GM19468 (cell line): ENCODE results near the gene SYNE1.

Source experiments
- ATAC-seq: cut with Tn5 transposase; IDR thresholded peaks from one replicate; pipeline ENCODE4 v1.9.1; 2021; ENCODE audit warnings: mild to moderate bottlenecking, moderate library complexity, moderate number of reproducible peaks; ENCODE audit not compliant: unreplicated experiment; ENCODE audit errors: extremely low read depth

The SYNE1 gene

DNA sequence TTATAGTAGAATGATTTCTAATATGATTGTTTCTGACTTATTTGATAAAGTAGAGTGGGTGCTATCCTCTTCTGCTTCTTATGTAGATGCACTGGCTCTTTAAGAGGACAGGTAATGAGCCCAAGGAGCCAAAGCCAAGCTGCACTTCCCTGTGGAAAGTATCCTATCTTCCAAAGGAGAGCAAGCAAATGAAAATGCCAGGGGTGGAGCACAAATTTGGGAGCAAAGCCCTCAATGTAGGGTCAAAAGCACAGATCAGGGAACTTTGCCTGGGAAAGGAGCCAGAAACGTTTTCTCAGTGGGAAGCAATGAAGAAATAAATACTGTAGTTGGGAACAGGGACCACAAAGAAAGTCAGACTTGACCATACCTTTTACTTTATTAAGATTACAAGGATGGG, 242.9 kb downstream of the SYNE1 start:
- ATAC-seq = no peak

- no peak for ATAC-seq
Measured at GRCh38 chr6:152391179-152391880, 245.8 kb downstream of the SYNE1 start.

GRCh38 chr6:152387091-152387490, 250.1 kb downstream of the SYNE1 start:
- ATAC-seq = no peak

DNA sequence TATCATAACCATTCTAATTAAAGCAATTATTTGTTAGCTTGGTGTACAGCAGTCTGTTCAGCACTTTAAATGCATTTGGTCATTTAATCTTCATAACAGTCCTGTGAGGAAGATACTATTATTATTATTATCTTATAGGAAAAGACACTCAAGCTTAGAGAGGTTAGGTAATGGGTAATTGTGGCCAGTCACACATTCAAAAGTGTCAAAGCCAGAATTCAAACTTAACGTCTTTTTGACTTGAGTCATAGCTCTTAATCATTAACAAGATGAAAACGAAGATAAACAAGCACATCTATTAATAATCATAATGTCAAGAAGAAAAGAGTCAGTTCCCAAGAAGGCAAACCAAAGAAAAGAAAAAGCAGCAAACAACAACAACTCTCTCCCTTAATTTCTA, 251.0 kb downstream of the SYNE1 start:
- ATAC-seq = no peak

DNA sequence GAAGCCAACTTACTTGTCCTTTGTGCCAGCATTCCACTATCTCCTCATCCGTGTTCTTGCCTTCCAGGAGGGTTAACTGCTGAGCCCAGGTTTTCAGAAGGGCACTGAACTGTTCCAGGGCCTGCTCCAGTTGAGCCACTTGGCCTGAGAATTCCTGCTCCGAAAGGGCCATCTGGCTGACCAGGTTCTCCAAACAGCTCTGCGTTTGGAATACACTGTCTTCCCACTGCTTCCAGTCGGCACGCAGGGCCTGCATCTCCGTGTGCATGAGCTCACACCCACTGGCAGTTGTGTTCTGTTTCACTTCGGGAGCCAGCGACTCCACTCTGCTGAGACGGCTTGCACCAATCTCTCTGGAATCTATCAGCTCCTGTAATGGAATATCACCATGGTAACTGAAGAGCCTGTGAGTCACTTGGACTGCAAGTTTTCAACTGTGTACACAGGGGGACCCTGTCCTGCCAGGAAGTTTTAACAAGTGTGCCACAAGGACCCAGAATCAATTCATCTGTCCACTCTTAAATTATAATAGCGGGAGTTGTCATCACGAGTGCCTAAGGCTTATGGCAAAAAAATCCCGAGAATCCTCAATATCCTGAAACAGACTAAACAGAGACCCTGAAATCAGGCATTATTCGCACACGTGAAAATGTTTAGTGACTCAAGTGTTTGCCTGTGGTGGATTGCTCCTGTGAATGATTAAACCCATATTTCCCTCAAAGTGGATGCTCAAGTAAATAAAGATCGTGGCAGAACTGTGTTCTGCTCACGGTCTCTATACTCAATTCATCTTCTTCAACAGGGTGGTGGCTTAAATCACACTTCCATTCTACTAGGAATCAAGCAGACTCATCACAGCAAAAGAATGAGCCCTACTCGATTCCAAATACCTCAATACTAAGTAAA, 255.9 kb downstream of the SYNE1 start:
- ATAC-seq = no peak

- ATAC-seq = no peak
Measured at GRCh38 chr6:152380351-152380767, 256.8 kb downstream of the SYNE1 start.

- no peak for ATAC-seq
Measured at GRCh38 chr6:152379423-152379822, 257.7 kb downstream of the SYNE1 start.

- ATAC-seq = no peak
Measured at GRCh38 chr6:152378169-152378568, 259.0 kb downstream of the SYNE1 start.

DNA sequence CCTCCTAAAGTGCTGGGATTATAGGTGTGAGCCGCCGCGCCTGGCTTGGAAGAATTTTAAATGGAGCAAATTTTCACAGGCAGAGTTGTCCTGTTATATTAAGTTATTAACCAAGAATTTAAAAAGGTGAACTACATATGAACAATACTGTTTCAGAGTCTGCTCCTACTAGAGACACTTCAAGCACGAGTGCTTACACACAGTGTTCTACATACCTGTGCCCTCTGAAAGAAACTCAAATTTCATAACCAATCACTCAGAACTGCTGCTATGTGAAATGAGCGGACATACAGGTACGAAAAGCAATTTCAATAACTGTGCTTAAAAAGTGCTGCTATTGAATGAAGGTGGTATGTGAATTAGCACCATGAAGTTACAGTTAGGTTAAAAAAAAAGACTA, 262.0 kb downstream of the SYNE1 start:
- no peak for ATAC-seq

- no peak for ATAC-seq
Measured at GRCh38 chr6:152372945-152373344, 264.2 kb downstream of the SYNE1 start.

- ATAC-seq = no peak
Measured at GRCh38 chr6:152371775-152372174, 265.4 kb downstream of the SYNE1 start.

DNA sequence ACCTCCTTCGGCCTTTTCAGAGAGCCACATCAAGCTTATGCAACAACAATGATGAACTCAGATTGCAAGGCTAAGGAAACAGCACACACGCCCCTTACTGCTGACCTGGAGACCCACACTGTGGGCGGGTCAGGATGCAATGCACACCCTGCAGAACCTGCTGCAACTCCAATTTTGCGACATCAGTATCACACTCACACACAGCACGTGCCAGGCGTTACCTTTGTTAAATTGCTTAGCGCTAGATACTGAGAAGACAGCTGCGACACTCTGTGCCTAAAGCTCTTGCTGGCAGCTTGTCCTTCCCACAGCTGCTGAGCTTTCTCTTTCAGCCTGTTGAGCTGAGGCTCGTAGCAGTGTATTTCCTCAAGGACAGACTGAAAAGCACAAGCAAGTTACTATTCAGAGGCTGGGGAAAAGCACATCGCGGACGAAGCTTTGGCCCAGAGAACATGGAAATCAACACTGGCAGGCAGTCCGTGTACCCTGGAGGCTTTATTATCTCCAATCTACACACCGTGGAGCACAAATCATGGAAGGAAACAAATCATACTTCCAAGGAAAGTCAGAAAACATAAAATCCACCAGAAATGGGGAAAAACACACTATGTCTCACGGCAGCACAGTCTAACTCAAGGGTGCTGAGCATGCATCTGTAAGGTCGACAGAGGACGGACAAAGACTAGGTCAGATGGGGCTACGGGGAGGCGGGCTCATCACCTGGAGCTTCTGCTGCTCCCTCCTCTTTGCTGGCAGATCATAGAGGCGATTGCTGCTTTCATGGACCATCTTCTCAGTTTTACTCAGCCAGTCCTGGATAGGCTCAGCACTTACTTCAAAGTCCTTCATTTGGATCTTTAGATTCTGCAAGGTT, 268.2 kb downstream of the SYNE1 start:
- ATAC-seq = no peak

- ATAC-seq = no peak
Measured at GRCh38 chr6:152364866-152365265, 272.3 kb downstream of the SYNE1 start.

DNA sequence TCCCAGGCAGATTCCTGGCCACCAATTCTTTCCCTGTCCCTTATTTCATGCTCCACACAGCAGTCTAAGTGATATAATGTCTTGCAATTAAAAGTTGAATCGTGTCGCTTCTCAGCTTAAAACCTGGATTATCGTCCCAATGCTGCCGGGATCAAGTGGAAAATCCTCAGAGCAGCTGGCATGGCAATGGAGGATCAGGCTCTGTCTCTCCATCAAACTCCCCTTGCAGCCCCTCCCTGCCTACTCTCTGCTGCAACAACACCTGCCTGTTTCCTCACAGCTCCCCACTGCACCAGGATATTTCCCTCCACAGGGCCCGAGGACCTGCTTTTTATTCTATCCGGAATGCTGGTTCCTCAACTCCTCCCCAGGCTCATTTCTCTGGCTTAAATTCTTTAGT, 277.1 kb downstream of the SYNE1 start:
- ATAC-seq = no peak

GRCh38 chr6:152356662-152357061, 280.5 kb downstream of the SYNE1 start:
- ATAC-seq = no peak

GRCh38 chr6:152356016-152356415, 281.1 kb downstream of the SYNE1 start:
- no peak for ATAC-seq

DNA sequence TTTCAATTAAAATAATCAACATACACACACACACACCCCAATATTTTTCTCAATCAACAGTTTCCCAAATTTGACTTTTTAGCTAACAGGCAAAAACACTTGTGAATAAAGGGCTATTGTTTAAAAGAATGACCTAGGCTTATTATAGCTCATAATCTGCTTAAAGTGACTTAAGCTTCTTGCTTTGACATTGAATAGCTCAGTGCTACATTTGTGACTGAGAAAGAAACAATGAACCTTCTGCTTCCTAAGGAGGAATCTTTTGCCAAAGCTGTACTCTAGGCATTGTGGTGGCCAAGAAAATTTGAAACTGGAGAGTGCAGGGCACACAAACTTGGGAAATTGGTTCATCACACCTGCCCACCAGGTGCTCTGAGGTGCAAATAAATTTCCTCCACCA, 282.0 kb downstream of the SYNE1 start:
- no peak for ATAC-seq

DNA sequence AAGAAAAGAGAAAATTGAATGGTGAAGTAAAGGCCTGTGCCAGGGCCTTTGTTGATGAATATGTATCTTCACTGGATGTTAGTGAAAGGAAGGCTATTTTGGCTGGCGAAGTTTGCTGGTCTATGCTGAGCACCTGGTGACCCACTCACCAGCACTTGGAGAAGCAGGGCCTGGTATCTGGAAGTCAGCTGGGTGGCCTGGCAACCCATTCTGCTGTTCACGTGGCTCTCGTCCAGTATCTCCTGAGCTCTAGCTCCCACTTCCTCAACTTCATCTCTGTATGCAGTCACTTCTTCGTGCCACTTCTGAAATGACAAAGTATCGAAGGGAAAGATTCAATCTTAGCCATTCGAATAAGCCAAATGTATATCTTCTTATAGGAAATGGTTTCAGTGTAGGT, 283.7 kb downstream of the SYNE1 start:
- no peak for ATAC-seq

GRCh38 chr6:152351742-152352141, 285.4 kb downstream of the SYNE1 start:
- ATAC-seq = no peak

DNA sequence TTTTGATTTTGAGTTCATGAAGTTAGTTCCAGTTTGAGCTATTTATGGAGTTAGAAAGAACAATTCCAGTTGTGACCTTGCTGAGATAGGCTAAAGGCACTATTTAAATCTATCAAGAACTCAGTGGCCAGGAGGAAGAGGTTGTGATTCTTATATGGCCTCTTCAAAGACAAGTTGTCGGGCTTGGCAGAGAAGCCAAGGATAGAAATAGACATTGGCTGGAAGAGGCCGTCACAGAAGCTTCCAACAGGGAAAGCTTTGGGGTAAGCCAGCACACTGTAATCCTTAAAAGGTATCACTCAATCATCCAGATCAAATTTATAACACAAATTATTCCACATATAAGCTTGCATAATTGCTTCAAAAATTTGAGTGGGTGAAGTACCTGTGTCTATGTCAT, 286.1 kb downstream of the SYNE1 start:
- ATAC-seq = no peak

- no peak for ATAC-seq
Measured at GRCh38 chr6:152348116-152348515, 289.0 kb downstream of the SYNE1 start.
